HG02642 (cell line): ENCODE data around the gene GBA2.

ENCODE experiments used
- ATAC-seq: cut with Tn5 transposase; IDR thresholded peaks from one replicate; pipeline ENCODE4 v1.9.1; 2021; ENCODE audit warnings: mild to moderate bottlenecking; ENCODE audit not compliant: unreplicated experiment, poor library complexity

Gene GBA2

DNA sequence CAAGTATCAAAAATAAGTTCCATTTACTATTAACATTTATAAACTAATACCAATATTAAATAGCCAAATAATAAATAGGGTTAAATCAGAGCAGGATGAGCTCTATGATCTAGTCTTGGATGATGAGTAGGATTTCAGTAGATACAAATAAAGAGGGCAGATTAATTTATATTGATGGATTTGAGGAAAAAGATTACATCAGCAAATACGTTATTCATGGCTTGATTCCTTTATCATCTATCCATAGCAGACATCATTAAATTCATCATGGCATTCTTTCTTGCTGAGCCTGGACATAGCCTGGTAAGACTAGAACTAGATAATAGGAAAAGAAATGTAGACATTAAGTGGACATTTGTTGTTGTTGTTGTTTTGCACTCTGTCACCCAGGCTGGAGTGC, 18.4 kb upstream of the GBA2 start:
- no peak for ATAC-seq

- no peak for ATAC-seq
These were observed 18.0 kb upstream of the GBA2 start for GRCh38 chr9:35766997-35767396.

- ATAC-seq: no peak
These were observed 14.8 kb upstream of the GBA2 start for GRCh38 chr9:35763803-35764202.

DNA sequence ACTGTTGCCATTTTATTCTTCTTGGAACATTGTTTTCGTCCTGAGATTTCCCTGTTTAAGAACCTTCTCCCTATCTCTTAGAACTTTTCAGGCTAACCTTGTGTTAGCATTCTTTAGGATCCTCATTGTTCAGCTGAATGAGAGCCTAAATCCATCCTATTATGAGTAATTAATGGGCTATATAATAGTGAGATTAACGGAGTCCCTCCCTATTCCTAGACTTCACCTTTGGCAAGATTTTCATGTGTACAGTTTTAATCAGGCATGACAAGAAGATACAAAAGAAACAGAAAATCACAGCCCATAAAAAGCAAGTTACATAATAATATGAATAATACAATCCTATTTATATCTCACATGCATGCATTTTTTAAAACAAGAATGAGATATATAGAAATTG, 14.2 kb upstream of the GBA2 start:
- ATAC-seq: no peak

GRCh38 chr9:35760651-35761050, 11.6 kb upstream of the GBA2 start:
- ATAC-seq: no peak

DNA sequence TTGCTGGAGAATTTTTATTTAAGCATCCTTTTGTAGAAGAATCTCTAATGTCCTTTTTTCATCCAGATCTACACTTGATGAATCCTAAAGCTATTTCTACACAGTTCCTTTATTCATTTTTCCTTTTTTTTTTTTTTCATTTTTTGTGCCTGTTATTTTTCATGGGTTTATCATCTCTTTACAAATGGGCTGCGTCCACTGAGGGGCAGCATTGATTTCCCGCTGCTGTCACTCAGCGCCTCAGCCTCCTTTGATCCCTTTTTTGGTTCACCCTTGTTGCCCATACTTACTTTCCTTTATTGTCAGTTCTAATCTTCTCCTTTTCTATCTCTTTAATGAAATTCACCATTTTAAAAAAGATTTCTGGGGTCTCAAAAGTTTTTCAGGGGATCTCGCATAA, 10.8 kb upstream of the GBA2 start:
- no peak for ATAC-seq

DNA sequence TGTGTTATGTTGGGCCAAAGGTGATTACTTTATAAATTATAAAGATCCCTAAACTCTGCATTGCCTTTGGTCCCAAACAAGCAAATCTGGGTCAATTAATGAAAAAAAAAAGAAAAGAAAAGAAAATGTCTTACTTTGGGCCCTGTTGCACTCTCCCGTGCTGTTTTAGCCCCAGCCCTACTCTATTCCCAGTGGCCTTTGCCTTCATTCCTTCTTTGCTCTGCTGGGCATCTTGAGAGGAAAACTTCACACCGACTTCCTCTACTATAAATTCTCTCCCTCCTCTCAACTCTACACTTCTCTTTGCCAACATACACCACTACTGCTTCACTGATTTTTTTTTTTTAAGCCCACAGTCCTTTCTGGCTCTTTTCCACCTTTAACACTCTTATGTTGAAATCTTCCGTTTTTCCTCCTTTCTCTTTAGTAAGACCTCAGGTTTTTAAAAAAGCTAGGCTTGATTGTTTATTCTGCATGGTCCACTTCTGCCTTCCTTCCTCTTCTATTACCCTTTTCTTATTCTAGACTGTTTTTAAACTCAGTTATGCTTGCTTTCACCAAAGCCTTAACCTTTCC, 9.5 kb upstream of the GBA2 start:
- no peak for ATAC-seq

- ATAC-seq: no peak
These were observed 8.9 kb upstream of the GBA2 start for GRCh38 chr9:35757892-35758275.

GRCh38 chr9:35757226-35757891, 8.3 kb upstream of the GBA2 start:
- ATAC-seq: peak; percentile 45

DNA sequence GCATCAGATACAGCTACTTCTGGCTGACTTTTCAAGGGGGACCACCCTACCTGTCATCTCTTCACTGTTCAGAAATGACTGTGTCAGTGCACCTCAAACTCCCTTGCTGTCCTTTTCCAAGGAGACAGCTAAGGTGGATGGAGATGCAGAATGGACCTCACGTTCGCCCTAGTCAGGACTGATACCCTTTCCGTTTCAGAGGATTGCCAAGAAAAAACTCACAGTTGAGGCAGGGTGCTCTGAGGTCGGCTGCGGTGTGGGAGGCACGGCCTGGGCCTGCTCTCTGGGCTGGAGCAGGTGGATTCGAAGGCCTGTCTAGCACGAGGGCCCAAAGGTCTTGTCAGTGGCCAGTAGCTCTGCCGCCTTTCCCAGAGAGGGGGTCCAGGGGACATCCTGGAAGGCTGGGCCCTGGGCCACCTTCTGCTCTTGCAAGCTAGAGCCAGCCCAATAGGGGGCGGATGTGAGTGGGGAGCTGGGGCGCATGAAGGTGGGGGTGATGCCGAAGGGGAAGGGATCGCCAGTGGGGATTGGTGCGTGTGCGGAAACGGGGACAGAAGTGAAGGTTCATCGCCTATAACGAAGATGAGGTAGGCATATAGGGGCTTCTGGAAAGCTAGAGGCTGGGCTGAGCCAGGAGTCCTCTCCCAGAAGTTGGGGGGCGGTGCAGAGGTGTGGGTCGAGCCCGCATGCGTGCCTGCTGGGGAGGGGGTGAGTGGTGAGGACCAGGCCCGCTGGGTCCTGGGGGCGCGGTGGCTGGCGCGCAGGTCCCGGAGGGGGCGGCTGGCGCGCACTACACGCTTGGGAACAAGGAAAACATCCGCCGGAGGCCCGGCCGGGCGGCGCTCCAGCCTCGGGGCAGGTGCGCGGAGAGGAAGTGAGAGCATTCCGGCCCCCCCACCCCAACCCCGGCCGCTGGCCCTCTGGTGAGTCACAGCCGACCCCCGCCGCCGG, 7.5 kb upstream of the GBA2 start:
- ATAC-seq: peak; percentile 72

- no peak for ATAC-seq
These were observed 6.0 kb upstream of the GBA2 start for GRCh38 chr9:35755071-35755470.

GRCh38 chr9:35754264-35754663, 5.2 kb upstream of the GBA2 start, which contains the start of gene MSMP:
TSS of gene MSMP (minus strand) at chr9:35754276. CDS start at chr9:35754129, 147 bp downstream.
- ATAC-seq: no peak

DNA sequence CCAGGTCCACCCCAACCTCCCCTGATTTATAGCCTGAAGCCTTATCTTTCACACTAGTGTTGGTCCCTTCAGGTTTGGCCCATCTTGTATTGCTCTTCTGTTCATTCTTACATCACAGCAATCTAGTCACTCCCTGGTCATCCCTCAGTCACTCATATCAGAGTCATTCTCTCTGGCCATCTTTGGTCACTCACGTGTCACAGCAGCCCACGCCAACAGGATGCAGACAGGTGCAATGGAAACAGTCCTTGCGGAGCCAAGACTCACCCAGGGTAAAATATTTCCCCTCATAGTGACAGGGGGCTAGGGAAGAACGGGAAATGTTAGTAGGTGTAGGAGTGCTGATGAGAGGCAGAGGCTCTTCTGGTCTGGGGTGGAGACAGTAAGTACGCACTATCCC, 4.4 kb upstream of the GBA2 start:
- ATAC-seq: no peak

DNA sequence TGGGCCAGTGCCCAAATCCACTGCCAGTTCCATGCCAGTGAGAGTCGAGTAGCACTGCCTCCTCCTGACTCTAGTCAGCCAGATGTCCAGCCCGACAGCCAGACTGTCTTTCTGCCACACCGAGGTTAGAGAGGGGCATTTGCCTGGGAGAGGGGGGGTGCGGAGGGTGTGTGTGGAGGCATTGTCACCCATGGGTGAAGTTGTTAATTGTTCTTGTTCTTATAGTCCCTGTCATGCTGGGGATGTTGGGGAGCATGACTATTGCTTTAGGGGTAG, 1.2 kb upstream of the GBA2 start:
- no peak for ATAC-seq

GRCh38 chr9:35749515-35750255, 657 bp upstream of the GBA2 start:
- peak; percentile 25 for ATAC-seq

- ATAC-seq: no peak
These were observed 678 bp downstream of the GBA2 start for GRCh38 chr9:35748242-35748857.

GRCh38 chr9:35746583-35746982, 2.4 kb downstream of the GBA2 start:
- ATAC-seq: no peak

- no peak for ATAC-seq
These were observed 3.5 kb downstream of the GBA2 start for GRCh38 chr9:35745569-35745968.

DNA sequence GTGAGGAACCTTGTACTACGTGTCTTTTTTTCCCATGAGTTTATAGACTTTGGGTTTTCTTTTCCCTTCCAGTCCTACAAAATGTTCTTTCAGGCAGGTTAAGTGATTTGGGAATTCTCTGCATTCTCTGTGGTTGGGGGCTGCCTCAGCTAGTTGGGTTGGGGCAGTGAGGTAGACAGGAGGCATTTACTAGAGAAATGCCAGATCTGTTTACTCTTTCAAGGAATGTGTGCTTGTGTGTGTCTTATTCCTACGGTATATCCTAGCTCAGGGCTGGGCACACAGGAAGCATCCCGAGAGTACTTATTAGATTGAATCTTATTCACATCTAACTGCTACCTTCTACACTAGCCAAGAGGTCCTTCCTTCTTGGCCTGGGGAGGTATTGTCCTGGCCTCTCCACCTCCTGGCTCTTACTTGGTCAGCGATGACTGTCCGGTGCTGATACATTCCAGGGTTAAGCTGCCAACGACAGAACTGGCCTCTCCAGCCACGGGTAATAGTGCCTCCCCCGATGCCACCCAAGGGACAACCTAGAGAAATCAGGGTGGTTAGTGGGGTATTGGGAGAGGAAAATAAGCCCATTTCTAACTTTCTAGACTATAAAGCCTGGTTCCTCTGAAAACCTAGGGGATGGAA, 5.0 kb downstream of the GBA2 start:
- ATAC-seq: no peak

GRCh38 chr9:35743452-35743851, 5.6 kb downstream of the GBA2 start:
- no peak for ATAC-seq
